GM23338 (cell line): ENCODE measurements around the gene SMIM21. TPM values are rescaled to one million over a fixed set of nuclear protein-coding genes. Genes with fewer than 3 reads are reported as not detected.

ENCODE experiments used
- ATAC-seq: fragments of 200-7000 bp; cut with Tn5 transposase; 3 replicates; pipeline ENCODE4 v1.9.1; 2020
- DNase-seq: peaks from one replicate; pipeline ENCODE4 v3.0.0-alpha.2; 2015; ENCODE audit warnings: low spot score
- H2AFZ ChIP-seq: fragments of 200-600 bp; sonication (generic); 2 replicates; pipeline ENCODE4 v1.8.0; 2016; ENCODE audit warnings: antibody characterized with exemption, mild to moderate bottlenecking, moderate library complexity
- H3F3A ChIP-seq: fragments of 200-600 bp; sonication (generic); replicated peaks from 2 replicates; pipeline ENCODE4 v1.8.0; 2017; ENCODE audit warnings: antibody characterized with exemption, mixed run types, low read depth
- H3K27ac ChIP-seq: fragments of 200-600 bp; sonication (generic); 2 replicates; pipeline ENCODE4 v1.6.1; 2016; ENCODE audit warnings: low read depth
- H3K27me3 ChIP-seq: fragments of 200-600 bp; sonication (generic); 2 replicates; pipeline ENCODE4 v1.8.0; 2016; ENCODE audit warnings: mild to moderate bottlenecking, mixed run types, moderate library complexity; ENCODE audit not compliant: insufficient read depth
- H3K36me3 ChIP-seq: fragments of 200-600 bp; sonication (generic); 2 replicates; pipeline ENCODE4 v1.8.0; 2016; ENCODE audit warnings: mild to moderate bottlenecking; ENCODE audit not compliant: insufficient read depth
- H3K4me1 ChIP-seq: fragments of 200-600 bp; sonication (generic); 2 replicates; pipeline ENCODE4 v1.8.0; 2016; ENCODE audit warnings: mild to moderate bottlenecking, moderate library complexity; ENCODE audit not compliant: insufficient read depth
- H3K4me2 ChIP-seq: fragments of 200-600 bp; sonication (generic); 2 replicates; pipeline ENCODE4 v1.7.1; 2017; ENCODE audit warnings: mixed run types
- H3K4me3 ChIP-seq: fragments of 200-600 bp; sonication (generic); 2 replicates; pipeline ENCODE4 v1.6.1; 2016; ENCODE audit warnings: mixed run types
- H3K79me2 ChIP-seq: fragments of 200-600 bp; sonication (generic); replicated peaks from 2 replicates; pipeline ENCODE4 v1.8.0; 2017; ENCODE audit warnings: mild to moderate bottlenecking; ENCODE audit not compliant: insufficient read depth
- H3K9me2 ChIP-seq: fragments of 200-600 bp; sonication (generic); 2 replicates; pipeline ENCODE4 v1.8.0; 2017; ENCODE audit not compliant: insufficient read depth
- H4K20me1 ChIP-seq: fragments of 200-600 bp; sonication (generic); replicated peaks from 2 replicates; pipeline ENCODE4 v1.8.0; 2017; ENCODE audit warnings: mild to moderate bottlenecking; ENCODE audit not compliant: insufficient read depth
- H3K27ac Mint-ChIP-seq: 2 replicates; pipeline ENCODE4 v1.8.0; 2020; ENCODE audit warnings: inconsistent platforms, mild to moderate bottlenecking, moderate library complexity, mixed read lengths
- H3K27me3 Mint-ChIP-seq: 3 replicates; pipeline ENCODE4 v1.8.0; 2022; ENCODE audit warnings: low read depth, mild to moderate bottlenecking, moderate library complexity, mixed read lengths, inconsistent platforms; ENCODE audit not compliant: insufficient read depth, poor library complexity
- H3K36me3 Mint-ChIP-seq: 3 replicates; pipeline ENCODE4 v1.8.0; 2021; ENCODE audit warnings: low read depth, mild to moderate bottlenecking, inconsistent platforms, moderate library complexity, mixed read lengths
- H3K4me1 Mint-ChIP-seq: 3 replicates; pipeline ENCODE4 v1.8.0; 2020; ENCODE audit warnings: mild to moderate bottlenecking, inconsistent platforms, mixed read lengths
- H3K4me3 Mint-ChIP-seq: 3 replicates; pipeline ENCODE4 v1.8.0; 2021; ENCODE audit warnings: moderate library complexity, mild to moderate bottlenecking, inconsistent platforms, mixed read lengths
- H3K9me3 Mint-ChIP-seq: 3 replicates; pipeline ENCODE4 v1.8.0; 2020; ENCODE audit warnings: moderate library complexity, mild to moderate bottlenecking, inconsistent platforms, mixed read lengths
- CREB1 ChIP-seq: fragments of 250-450 bp; sonication (Bioruptor Pico); IDR thresholded peaks from 2 replicates; pipeline ENCODE4 v1.5.0; 2020; ENCODE audit warnings: low read depth, mild to moderate bottlenecking, moderate library complexity
- CTCF ChIP-seq, 2 experiments: fragments of 200-600 bp in 1 of 2; sonication (generic) in 1 of 2; conservative IDR thresholded peaks; 2 replicates each; pipeline versions ENCODE4 v1.5.1 to v1.6.1; 2016 to 2017; ENCODE audit warnings: antibody characterized with exemption in 2 of 2, low read depth in 2 of 2, mild to moderate bottlenecking in 2 of 2, moderate library complexity in 1 of 2
- EZH2 ChIP-seq: fragments of 200-600 bp; sonication (generic); IDR thresholded peaks from one replicate; pipeline ENCODE4 v1.8.0; 2017; ENCODE audit warnings: antibody characterized with exemption, mild to moderate bottlenecking, low read depth; ENCODE audit not compliant: unreplicated experiment
- EZH2phosphoT487 ChIP-seq: fragments of 200-600 bp; sonication (generic); IDR thresholded peaks from one replicate; pipeline ENCODE4 v1.8.1; 2018; ENCODE audit warnings: antibody characterized with exemption; ENCODE audit not compliant: unreplicated experiment
- JUNB ChIP-seq: IDR thresholded peaks from one replicate; pipeline ENCODE4 v1.6.1; 2016; ENCODE audit warnings: antibody characterized with exemption; ENCODE audit not compliant: unreplicated experiment
- NANOG ChIP-seq: IDR thresholded peaks from 2 replicates; pipeline ENCODE4 v1.6.1; 2016; ENCODE audit warnings: antibody characterized with exemption, borderline replicate concordance
- POLR2AphosphoS5 ChIP-seq: IDR thresholded peaks from 2 replicates; pipeline ENCODE4 v1.6.1; 2016; ENCODE audit warnings: antibody characterized with exemption, low read depth
- STAT1 ChIP-seq: IDR thresholded peaks from one replicate; pipeline ENCODE4 v1.6.1; 2016; ENCODE audit warnings: antibody characterized with exemption; ENCODE audit not compliant: unreplicated experiment
- ZNF114 ChIP-seq: fragments of 250-450 bp; sonication (Bioruptor Pico); IDR thresholded peaks from 2 replicates; pipeline ENCODE4 v1.5.0; 2020; ENCODE audit warnings: mild to moderate bottlenecking, moderate library complexity
- ZNF331 ChIP-seq: fragments of 250-450 bp; sonication (Bioruptor Pico); IDR thresholded peaks from 2 replicates; pipeline ENCODE4 v1.5.0; 2020; ENCODE audit warnings: low read depth, mild to moderate bottlenecking, moderate library complexity
- polyA plus RNA-seq: library from polyadenylated mRNA; unstranded; fragments of >200 nt; fragmentation: Nextera tagmentation; extraction: Ambion mirVana; gene quantifications from 2 replicates; pipeline ENCODE4 v1.2.1, GENCODE V29; 2016
- total RNA-seq: library from RNA; depleted of rRNA; stranded (reverse); fragments of >200 nt; shearing (Covaris generic); gene quantifications from 2 replicates; pipeline ENCODE4 v1.2.3, GENCODE V29; 2014
- TF ChIP-seq, protein P1 (sequence below): fragments of 250-450 bp; sonication (Bioruptor Pico); IDR thresholded peaks from 2 replicates; pipeline ENCODE4 v1.5.0; 2020; ENCODE audit warnings: mild to moderate bottlenecking, moderate library complexity
- TF ChIP-seq, protein P2 (sequence below): IDR thresholded peaks from 2 replicates; pipeline ENCODE4 v1.6.1; 2016; ENCODE audit warnings: antibody characterized with exemption

SMIM21 gene
- total and polyA plus RNA-seq, 2 experiments from 2014 or later: not detected

- Histone ChIP-seq H3K9me2 (no peaks in the 10 kb centered on the region), H3K4me1 (no peaks in the 10 kb centered on the region), H4K20me1 (no peaks in the 10 kb centered on the region), H3K27me3 (no peaks in the 10 kb centered on the region), H3K4me3 (no peak overlapping the region), H3F3A (no peaks in the 10 kb centered on the region), H3K36me3 (no peaks in the 10 kb centered on the region), H3K79me2 (no peaks in the 10 kb centered on the region), H3K27ac (no peak overlapping the region), H3K4me2 (no peak overlapping the region), H2AFZ (0 out of 2 replicates have a peak overlapping the region, but pooled peaks have one; percentile 23)
- no peak for TF ChIP-seq EZH2phosphoT487
- TF ChIP-seq JUNB: no peak
- no peaks in the 10 kb centered on the region for H3K27me3 Mint-ChIP-seq
- ATAC-seq (no peak), DNase-seq (no peak)
- no peak overlapping the region for H3K4me3 Mint-ChIP-seq
- no peaks in the 10 kb centered on the region for H3K9me3 Mint-ChIP-seq
- H3K27ac Mint-ChIP-seq: no peak overlapping the region
- H3K36me3 Mint-ChIP-seq: no peaks in the 10 kb centered on the region
- H3K4me1 Mint-ChIP-seq: peaks cover 7% of the 10 kb centered on the region
These were observed 11.8 kb upstream of the SMIM21 start for GRCh38 chr18:75439348-75439747.

DNA sequence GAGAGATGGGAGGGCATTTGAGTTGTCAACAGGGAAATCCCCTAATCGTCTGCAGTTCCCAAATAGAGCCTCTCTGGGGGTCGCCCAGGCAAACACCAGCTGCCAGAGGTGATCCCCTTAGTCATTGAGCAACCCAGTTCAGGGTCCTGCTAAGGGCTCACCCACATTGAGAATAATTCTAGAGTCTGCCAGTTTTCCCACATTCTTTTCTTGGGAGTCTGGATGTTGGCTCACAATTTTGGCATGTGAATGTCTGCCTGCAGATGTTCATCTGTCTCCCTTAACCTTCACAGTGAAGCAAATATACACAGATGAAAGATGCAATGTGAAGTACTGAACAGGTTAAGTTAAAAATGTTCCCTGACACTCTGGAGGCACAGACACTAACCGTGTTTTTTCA lies 11.4 kb upstream of the SMIM21 start:
- H3K9me3 Mint-ChIP-seq: no peaks in the 10 kb centered on the region
- TF ChIP-seq CTCF (conservative IDR thresholded peaks at IDR 0.05; ENCODE audit: low read depth in 2 of 2) (no peak), EZH2 (no peak), JUNB (no peak), EZH2phosphoT487 (no peak), ZNF331 (CRISPR knock-in tag) (no peak), POLR2AphosphoS5 (no peak), CREB1 (CRISPR knock-in tag) (no peak), STAT1 (no peak), ZNF114 (CRISPR knock-in tag) (no peak), NANOG (no peak)
- TF ChIP-seq, protein P1, sequence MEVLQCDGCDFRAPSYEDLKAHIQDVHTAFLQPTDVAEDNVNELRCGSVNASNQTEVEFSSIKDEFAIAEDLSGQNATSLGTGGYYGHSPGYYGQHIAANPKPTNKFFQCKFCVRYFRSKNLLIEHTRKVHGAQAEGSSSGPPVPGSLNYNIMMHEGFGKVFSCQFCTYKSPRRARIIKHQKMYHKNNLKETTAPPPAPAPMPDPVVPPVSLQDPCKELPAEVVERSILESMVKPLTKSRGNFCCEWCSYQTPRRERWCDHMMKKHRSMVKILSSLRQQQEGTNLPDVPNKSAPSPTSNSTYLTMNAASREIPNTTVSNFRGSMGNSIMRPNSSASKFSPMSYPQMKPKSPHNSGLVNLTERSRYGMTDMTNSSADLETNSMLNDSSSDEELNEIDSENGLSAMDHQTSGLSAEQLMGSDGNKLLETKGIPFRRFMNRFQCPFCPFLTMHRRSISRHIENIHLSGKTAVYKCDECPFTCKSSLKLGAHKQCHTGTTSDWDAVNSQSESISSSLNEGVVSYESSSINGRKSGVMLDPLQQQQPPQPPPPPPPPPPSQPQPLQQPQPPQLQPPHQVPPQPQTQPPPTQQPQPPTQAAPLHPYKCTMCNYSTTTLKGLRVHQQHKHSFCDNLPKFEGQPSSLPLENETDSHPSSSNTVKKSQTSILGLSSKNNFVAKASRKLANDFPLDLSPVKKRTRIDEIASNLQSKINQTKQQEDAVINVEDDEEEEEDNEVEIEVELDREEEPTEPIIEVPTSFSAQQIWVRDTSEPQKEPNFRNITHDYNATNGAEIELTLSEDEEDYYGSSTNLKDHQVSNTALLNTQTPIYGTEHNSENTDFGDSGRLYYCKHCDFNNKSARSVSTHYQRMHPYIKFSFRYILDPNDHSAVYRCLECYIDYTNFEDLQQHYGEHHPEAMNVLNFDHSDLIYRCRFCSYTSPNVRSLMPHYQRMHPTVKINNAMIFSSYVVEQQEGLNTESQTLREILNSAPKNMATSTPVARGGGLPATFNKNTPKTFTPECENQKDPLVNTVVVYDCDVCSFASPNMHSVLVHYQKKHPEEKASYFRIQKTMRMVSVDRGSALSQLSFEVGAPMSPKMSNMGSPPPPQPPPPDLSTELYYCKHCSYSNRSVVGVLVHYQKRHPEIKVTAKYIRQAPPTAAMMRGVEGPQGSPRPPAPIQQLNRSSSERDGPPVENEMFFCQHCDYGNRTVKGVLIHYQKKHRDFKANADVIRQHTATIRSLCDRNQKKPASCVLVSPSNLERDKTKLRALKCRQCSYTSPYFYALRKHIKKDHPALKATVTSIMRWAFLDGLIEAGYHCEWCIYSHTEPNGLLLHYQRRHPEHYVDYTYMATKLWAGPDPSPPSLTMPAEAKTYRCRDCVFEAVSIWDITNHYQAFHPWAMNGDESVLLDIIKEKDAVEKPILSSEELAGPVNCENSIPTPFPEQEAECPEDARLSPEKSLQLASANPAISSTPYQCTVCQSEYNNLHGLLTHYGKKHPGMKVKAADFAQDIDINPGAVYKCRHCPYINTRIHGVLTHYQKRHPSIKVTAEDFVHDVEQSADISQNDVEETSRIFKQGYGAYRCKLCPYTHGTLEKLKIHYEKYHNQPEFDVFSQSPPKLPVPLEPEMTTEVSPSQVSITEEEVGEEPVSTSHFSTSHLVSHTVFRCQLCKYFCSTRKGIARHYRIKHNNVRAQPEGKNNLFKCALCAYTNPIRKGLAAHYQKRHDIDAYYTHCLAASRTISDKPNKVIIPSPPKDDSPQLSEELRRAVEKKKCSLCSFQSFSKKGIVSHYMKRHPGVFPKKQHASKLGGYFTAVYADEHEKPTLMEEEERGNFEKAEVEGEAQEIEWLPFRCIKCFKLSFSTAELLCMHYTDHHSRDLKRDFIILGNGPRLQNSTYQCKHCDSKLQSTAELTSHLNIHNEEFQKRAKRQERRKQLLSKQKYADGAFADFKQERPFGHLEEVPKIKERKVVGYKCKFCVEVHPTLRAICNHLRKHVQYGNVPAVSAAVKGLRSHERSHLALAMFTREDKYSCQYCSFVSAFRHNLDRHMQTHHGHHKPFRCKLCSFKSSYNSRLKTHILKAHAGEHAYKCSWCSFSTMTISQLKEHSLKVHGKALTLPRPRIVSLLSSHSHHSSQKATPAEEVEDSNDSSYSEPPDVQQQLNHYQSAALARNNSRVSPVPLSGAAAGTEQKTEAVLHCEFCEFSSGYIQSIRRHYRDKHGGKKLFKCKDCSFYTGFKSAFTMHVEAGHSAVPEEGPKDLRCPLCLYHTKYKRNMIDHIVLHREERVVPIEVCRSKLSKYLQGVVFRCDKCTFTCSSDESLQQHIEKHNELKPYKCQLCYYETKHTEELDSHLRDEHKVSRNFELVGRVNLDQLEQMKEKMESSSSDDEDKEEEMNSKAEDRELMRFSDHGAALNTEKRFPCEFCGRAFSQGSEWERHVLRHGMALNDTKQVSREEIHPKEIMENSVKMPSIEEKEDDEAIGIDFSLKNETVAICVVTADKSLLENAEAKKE (CRISPR knock-in tag): no peak
- TF ChIP-seq, protein P2, sequence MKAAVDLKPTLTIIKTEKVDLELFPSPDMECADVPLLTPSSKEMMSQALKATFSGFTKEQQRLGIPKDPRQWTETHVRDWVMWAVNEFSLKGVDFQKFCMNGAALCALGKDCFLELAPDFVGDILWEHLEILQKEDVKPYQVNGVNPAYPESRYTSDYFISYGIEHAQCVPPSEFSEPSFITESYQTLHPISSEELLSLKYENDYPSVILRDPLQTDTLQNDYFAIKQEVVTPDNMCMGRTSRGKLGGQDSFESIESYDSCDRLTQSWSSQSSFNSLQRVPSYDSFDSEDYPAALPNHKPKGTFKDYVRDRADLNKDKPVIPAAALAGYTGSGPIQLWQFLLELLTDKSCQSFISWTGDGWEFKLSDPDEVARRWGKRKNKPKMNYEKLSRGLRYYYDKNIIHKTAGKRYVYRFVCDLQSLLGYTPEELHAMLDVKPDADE: no peak

More for the DNA sequence above, 11.4 kb upstream of the SMIM21 start:
- Mint-ChIP-seq H3K27ac (no peak overlapping the region), H3K4me3 (no peak overlapping the region), H3K4me1 (peaks cover 9% of the 10 kb centered on the region), H3K36me3 (no peaks in the 10 kb centered on the region), H3K27me3 (no peaks in the 10 kb centered on the region)
- Histone ChIP-seq H3F3A (no peaks in the 10 kb centered on the region), H3K27me3 (no peaks in the 10 kb centered on the region), H3K36me3 (no peaks in the 10 kb centered on the region), H3K4me3 (no peak overlapping the region), H3K4me1 (no peaks in the 10 kb centered on the region), H3K27ac (no peak overlapping the region), H2AFZ (0 out of 2 replicates have a peak overlapping the region, but pooled peaks have one; percentile 23), H4K20me1 (no peaks in the 10 kb centered on the region), H3K9me2 (no peaks in the 10 kb centered on the region), H3K4me2 (no peak overlapping the region), H3K79me2 (no peaks in the 10 kb centered on the region)
- DNase-seq (no peak), ATAC-seq (no peak)
